SU-DHL-6 (cell line): ENCODE data around the gene CFAP206.

Source experiments
- H2AFZ ChIP-seq: fragments of 200-600 bp; sonication (generic); 2 replicates; pipeline ENCODE4 v1.6.1; 2014; ENCODE audit warnings: low read depth, mild to moderate bottlenecking, moderate library complexity, mixed read lengths, antibody characterized with exemption, low read length; ENCODE audit not compliant: severe bottlenecking
- H3F3A ChIP-seq: fragments of 200-600 bp; shearing (Covaris generic); 2 replicates; pipeline ENCODE4 v1.6.0; 2016; ENCODE audit warnings: antibody characterized with exemption, mild to moderate bottlenecking; ENCODE audit not compliant: insufficient read depth
- H3K27ac ChIP-seq: fragments of 200-600 bp; sonication (generic); 2 replicates; pipeline ENCODE4 v1.5.1; 2016; ENCODE audit warnings: low read depth, mild to moderate bottlenecking, low read length, moderate library complexity, mixed read lengths
- H3K27me3 ChIP-seq: fragments of 200-600 bp; sonication (generic), shearing (Covaris generic); 2 replicates; pipeline ENCODE4 v1.6.0; 2014; ENCODE audit warnings: mild to moderate bottlenecking, low read length
- H3K36me3 ChIP-seq: fragments of 200-600 bp; sonication (generic); 2 replicates; pipeline ENCODE4 v1.6.1; 2014; ENCODE audit warnings: mild to moderate bottlenecking, low read length, mixed read lengths
- H3K4me2 ChIP-seq: fragments of 300-600, 200-600 bp; shearing (Covaris generic), sonication (generic); 2 replicates; pipeline ENCODE4 v1.6.0; 2014; ENCODE audit warnings: low read length, low read depth, mild to moderate bottlenecking; ENCODE audit not compliant: poor library complexity, severe bottlenecking
- H3K4me3 ChIP-seq: fragments of 200-600 bp; sonication (generic); 2 replicates; pipeline ENCODE4 v1.5.1; 2014; ENCODE audit warnings: antibody characterized with exemption, low read length, mild to moderate bottlenecking, mixed read lengths; ENCODE audit not compliant: insufficient read depth, poor library complexity, severe bottlenecking
- H3K79me2 ChIP-seq: fragments of 200-600 bp; sonication (generic); 2 replicates; pipeline ENCODE4 v1.6.1; 2014; ENCODE audit warnings: mild to moderate bottlenecking, low read length, moderate library complexity; ENCODE audit not compliant: insufficient read depth
- H3K9ac ChIP-seq: fragments of 200-600 bp; sonication (generic); 2 replicates; pipeline ENCODE4 v1.7.0; 2014; ENCODE audit warnings: mild to moderate bottlenecking, low read length
- H3K9me2 ChIP-seq: fragments of 200-600 bp; sonication (generic); replicated peaks from 2 replicates; pipeline ENCODE4 v1.6.1; 2014; ENCODE audit warnings: low read length; ENCODE audit not compliant: insufficient read depth
- H3K9me3 ChIP-seq: fragments of 200-600 bp; sonication (generic); 2 replicates; pipeline ENCODE4 v1.6.1; 2014; ENCODE audit warnings: low read length, mixed read lengths; ENCODE audit not compliant: insufficient read depth
- H4K20me1 ChIP-seq: fragments of 200-600 bp; sonication (generic); 2 replicates; pipeline ENCODE4 v1.6.1; 2014; ENCODE audit warnings: low read depth, mild to moderate bottlenecking, antibody characterized with exemption, low read length, moderate library complexity, mixed read lengths
- EZH2phosphoT487 ChIP-seq: fragments of 200-600 bp; sonication (generic), shearing (Covaris generic); conservative IDR thresholded peaks from 2 replicates; pipeline ENCODE4 v1.6.1; 2018; ENCODE audit warnings: mild to moderate bottlenecking, antibody characterized with exemption, low read length, moderate library complexity, mixed read lengths
- TF ChIP-seq, protein P1 (sequence below): fragments of 200-600 bp; sonication (generic); IDR thresholded peaks from one replicate; pipeline ENCODE4 v1.5.1; 2017; ENCODE audit warnings: antibody characterized with exemption, mild to moderate bottlenecking, low read length, moderate library complexity; ENCODE audit not compliant: insufficient read depth, poor library complexity, severe bottlenecking

Gene CFAP206

DNA sequence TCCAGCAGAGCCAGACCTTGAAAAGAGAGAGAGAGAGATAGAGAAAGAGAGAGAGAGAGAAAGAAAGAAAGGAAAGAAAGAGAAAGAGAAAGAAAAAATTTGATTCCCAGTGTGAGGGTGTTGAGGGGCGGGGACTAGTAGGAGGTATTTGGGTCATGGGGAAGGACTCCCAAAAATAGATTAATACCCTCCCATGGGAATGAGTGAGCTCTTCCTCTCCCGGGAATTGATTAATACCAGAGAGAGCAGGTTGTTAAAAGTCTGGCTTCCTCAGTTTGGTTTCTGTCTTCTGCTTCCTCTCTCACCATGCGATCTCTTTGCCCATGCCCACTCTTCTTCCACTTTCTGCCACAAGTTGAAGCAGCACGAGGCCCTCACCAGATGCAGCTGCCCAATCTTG, 28.8 kb upstream of the CFAP206 start:
- no peak overlapping the region for H3K4me2 ChIP-seq
- no peaks in the 10 kb centered on the region for H3K36me3 ChIP-seq
- H3K9me3 ChIP-seq, result no peaks in the 10 kb centered on the region
- no peak overlapping the region for H3K9ac ChIP-seq
- H2AFZ ChIP-seq, result no peak overlapping the region
- H3K27me3 ChIP-seq, result no peaks in the 10 kb centered on the region
- no peaks in the 10 kb centered on the region for H3K79me2 ChIP-seq
- H4K20me1 ChIP-seq, result no peaks in the 10 kb centered on the region
- TF ChIP-seq, protein P1, sequence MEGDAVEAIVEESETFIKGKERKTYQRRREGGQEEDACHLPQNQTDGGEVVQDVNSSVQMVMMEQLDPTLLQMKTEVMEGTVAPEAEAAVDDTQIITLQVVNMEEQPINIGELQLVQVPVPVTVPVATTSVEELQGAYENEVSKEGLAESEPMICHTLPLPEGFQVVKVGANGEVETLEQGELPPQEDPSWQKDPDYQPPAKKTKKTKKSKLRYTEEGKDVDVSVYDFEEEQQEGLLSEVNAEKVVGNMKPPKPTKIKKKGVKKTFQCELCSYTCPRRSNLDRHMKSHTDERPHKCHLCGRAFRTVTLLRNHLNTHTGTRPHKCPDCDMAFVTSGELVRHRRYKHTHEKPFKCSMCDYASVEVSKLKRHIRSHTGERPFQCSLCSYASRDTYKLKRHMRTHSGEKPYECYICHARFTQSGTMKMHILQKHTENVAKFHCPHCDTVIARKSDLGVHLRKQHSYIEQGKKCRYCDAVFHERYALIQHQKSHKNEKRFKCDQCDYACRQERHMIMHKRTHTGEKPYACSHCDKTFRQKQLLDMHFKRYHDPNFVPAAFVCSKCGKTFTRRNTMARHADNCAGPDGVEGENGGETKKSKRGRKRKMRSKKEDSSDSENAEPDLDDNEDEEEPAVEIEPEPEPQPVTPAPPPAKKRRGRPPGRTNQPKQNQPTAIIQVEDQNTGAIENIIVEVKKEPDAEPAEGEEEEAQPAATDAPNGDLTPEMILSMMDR, result no peak
- TF ChIP-seq EZH2phosphoT487, result no peak
- no peak overlapping the region for H3K27ac ChIP-seq
- no peaks in the 10 kb centered on the region for H3K9me2 ChIP-seq
- no peak overlapping the region for H3K4me3 ChIP-seq
- no peaks in the 10 kb centered on the region for H3F3A ChIP-seq

DNA sequence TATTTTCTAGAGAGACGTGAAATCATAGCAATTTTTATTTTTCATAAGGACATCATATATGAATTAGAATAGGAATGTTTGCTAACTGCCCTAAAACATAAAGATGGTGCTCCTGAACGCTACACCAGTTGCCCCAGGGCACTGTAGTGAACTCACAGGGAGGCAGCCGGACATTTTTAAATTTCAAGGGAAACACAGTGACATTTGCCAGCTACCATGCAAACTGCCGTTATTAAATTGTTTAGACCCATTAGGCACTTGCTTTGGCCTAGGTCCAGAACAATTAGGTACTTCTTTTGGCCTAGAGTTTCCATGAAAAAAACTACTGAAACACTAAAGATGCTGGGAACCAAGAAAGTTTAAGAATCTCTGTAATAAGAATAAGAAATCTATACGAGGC, 24.9 kb upstream of the CFAP206 start:
- Histone ChIP-seq H3K4me3 (no peak overlapping the region), H3K9me2 (no peaks in the 10 kb centered on the region), H3K4me2 (no peak overlapping the region), H2AFZ (no peak overlapping the region), H3K9ac (no peak overlapping the region), H3F3A (no peaks in the 10 kb centered on the region), H3K36me3 (no peaks in the 10 kb centered on the region), H3K27me3 (no peaks in the 10 kb centered on the region), H3K9me3 (no peaks in the 10 kb centered on the region), H3K27ac (no peak overlapping the region), H4K20me1 (no peaks in the 10 kb centered on the region), H3K79me2 (no peaks in the 10 kb centered on the region)
- no peak for TF ChIP-seq EZH2phosphoT487
- TF ChIP-seq, protein P1, result no peak

- H3K4me2 ChIP-seq, result no peak overlapping the region
- no peaks in the 10 kb centered on the region for H3K36me3 ChIP-seq
- no peak for TF ChIP-seq EZH2phosphoT487
- TF ChIP-seq, protein P1, result no peak
- no peaks in the 10 kb centered on the region for H3F3A ChIP-seq
- H3K79me2 ChIP-seq, result no peaks in the 10 kb centered on the region
- no peaks in the 10 kb centered on the region for H4K20me1 ChIP-seq
- no peaks in the 10 kb centered on the region for H3K27me3 ChIP-seq
- no peak overlapping the region for H3K4me3 ChIP-seq
- H3K27ac ChIP-seq, result no peak overlapping the region
- no peaks in the 10 kb centered on the region for H3K9me3 ChIP-seq
- no peak overlapping the region for H3K9ac ChIP-seq
- no peak overlapping the region for H2AFZ ChIP-seq
- no peaks in the 10 kb centered on the region for H3K9me2 ChIP-seq
Measured at GRCh38 chr6:87384038-87384437, 23.7 kb upstream of the CFAP206 start.
